GM21381 (cell line): Measurements from ENCODE around the gene DSG3.

ENCODE experiments used
- ATAC-seq: cut with Tn5 transposase; IDR thresholded peaks from one replicate; pipeline ENCODE4 v1.9.1; 2021; ENCODE audit warnings: mild to moderate bottlenecking, moderate library complexity; ENCODE audit not compliant: unreplicated experiment

DSG3 gene, protein sequence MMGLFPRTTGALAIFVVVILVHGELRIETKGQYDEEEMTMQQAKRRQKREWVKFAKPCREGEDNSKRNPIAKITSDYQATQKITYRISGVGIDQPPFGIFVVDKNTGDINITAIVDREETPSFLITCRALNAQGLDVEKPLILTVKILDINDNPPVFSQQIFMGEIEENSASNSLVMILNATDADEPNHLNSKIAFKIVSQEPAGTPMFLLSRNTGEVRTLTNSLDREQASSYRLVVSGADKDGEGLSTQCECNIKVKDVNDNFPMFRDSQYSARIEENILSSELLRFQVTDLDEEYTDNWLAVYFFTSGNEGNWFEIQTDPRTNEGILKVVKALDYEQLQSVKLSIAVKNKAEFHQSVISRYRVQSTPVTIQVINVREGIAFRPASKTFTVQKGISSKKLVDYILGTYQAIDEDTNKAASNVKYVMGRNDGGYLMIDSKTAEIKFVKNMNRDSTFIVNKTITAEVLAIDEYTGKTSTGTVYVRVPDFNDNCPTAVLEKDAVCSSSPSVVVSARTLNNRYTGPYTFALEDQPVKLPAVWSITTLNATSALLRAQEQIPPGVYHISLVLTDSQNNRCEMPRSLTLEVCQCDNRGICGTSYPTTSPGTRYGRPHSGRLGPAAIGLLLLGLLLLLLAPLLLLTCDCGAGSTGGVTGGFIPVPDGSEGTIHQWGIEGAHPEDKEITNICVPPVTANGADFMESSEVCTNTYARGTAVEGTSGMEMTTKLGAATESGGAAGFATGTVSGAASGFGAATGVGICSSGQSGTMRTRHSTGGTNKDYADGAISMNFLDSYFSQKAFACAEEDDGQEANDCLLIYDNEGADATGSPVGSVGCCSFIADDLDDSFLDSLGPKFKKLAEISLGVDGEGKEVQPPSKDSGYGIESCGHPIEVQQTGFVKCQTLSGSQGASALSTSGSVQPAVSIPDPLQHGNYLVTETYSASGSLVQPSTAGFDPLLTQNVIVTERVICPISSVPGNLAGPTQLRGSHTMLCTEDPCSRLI

DNA sequence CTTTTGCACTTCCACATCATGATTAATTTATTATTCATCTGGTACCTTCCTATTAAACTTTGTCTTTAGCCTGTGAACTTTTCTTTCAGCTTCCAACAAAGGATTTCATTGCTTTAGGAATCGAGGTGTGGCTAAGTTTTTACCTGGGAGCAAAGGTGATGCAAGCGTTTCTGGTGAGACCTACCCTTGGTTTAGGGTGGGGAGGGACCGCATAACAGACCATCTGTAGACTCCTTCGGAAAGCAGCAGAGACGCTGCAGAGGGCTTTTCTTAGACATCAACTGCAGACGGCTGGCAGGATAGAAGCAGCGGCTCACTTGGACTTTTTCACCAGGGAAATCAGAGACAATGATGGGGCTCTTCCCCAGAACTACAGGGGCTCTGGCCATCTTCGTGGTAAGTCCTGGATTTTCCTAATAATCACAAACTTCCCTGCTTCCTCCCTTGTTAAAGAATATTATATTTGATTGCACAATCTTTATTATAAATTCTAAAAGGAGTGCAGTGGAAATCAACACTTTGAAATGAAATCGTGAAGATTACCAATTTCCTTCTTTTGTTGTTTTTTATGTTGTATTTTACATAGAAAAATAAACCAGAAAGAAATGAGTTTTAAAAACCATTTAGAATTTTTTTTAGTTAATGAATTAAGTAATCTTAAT, at the start of gene DSG3:
Gene DSG3, plus strand, starts transcription at position 212 of the 662 bp plus-strand sequence. Its CDS starts 137 bp downstream, at position 349.
- ATAC-seq = no peak

DNA sequence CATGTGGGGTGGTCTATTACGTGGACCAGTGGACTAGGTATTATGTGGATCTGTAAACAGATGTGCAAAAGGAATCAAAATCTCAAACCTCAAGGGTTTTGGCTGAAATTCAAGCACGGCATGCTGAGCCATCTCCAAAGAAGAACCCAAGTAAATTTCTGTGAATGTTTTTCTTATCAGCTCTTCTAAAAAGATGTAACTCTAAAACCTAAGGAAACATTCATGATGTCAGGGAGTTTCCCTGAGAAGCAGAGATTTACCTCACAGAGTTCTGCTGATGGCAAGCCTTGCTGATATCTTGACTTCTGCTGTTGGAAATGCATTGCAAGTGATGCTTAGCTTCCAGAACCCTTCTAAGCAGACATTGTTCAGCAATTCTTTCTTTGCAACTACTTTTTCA, 49.4 kb upstream of the DSG3 start:
- no peak for ATAC-seq

DNA sequence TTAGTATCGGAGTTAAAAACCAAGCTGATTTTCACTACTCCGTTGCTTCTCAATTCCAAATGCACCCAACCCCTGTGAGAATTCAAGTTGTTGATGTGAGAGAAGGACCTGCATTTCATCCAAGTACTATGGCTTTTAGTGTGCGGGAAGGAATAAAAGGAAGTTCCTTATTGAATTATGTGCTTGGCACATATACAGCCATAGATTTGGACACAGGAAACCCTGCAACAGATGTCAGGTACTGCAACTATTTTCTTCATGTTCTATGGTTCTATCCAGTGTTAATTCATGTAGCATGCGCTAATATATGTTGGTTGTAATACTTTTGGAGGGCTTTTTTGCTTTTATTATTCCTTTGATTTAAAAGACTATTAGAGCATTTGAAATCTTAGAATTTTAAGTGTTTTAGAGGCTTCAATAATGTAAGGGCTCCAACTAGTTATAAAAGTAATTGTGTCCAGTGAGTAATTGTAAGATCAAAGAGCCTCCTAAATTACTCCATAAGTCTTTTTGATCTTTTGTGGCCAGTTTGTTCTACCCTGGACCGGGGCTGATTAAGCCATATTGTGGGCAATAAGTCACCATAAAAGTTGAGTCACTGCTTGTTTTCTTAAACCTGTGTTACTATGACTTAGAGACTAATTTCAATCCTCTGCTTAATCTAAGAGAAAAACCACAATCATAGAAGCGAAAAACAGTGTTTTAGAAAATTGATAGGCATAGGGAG, 48.1 kb upstream of the DSG3 start:
- ATAC-seq = no peak

DNA sequence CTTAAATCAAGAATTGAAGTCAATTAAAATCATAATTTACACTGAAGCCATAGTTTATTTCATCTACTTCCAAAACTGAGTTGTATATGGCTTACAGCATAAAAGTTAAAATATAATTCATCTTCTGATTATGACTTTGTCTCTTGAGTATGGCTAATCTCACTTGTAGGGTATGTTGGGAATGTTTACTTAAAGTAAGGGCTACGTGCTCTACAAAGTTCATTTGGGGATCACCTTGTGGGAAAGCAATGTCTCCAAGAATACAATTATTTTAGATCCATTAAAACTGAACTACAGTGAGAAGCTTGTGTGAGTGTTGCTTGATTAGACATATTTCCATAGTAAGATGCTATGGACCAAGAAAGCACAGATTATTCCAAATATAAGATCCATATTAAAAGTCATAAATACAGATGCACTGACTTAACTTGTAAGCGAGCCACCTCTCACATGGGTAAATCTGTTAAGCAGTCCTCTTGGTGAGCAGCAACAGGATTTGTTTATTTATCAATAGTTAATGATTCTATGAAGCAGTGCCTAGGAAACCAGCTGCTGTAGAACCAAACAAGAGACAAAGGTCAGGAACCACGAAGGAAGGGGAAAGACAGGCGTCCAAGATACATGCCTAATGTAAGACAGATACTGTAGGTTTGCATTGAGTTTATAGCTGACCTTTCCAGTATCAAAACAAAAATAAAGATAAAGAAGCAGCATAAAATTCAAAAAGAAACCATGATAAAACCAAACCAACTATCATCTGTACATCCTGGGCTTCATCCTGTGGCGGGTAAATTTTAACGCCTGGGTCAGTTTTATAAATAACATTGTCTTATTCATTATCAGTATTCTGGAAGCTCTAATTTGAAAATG, 46.1 kb upstream of the DSG3 start:
- ATAC-seq = no peak

DNA sequence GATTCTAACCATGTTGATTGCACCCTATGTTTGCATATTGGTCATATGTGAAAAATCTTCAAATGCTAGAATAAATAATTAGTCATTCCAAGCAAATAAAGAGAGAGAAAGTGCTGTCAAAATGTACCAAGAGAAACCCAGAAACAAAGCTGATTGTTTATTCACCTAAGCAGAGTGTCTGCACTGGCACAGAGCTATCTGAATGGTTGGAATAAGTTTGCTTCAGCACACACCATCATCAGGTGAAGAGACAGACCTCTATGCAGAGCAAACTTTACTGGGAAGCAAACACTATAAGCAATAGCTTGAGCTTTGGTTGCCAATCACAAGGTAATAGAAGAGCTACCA, 45.5 kb upstream of the DSG3 start:
- ATAC-seq = no peak

DNA sequence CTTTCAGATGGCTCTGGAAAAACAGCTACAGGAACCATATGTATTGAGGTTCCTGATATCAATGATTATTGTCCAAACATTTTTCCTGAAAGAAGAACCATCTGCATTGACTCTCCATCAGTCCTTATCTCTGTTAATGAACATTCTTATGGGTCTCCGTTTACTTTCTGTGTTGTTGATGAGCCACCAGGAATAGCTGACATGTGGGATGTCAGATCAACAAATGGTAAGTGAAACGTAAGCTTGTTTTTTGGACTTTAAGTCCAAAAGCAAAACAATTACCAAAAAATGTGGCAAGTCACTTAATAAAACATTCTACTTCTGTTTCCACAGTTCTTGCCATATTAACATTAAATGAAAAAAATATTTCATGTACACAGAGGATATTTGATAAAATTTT, 44.1 kb upstream of the DSG3 start:
- no peak for ATAC-seq

DNA sequence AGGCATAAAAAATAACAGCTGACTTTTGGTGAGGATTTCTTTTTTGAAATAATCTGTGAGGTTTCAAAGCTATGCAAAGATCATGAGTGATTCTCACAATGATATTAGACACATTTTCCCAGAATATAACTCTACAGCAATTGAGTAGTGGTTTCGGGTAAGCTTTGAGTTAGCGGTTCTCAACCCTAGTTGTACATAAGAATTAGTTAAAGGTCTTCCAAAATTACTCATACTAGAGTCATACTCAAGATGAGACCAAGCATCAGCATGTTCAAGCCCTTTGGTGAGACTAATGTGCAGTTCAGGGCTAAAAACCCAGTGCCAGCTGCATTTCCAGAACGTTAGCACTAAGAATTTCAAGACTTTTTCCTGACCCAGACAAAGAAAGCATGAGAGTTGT, 39.9 kb upstream of the DSG3 start:
- no peak for ATAC-seq

DNA sequence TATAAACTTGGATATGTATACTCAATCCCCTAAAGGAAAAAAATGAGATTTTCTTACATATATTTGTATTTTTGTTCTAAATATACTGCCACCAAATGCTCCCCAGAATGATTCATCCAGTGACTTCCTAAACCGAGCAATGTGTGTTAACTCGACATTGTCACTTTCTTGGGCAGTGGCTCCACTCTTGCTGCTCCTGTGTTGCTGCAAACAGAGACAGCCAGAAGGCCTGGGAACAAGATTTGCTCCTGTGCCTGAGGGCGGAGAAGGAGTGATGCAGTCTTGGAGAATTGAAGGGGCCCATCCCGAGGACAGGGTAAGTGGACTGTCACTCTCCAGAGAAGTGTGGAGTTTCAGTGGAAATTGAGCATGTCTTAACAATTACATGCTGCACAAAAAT, 38.3 kb upstream of the DSG3 start:
- no peak for ATAC-seq

DNA sequence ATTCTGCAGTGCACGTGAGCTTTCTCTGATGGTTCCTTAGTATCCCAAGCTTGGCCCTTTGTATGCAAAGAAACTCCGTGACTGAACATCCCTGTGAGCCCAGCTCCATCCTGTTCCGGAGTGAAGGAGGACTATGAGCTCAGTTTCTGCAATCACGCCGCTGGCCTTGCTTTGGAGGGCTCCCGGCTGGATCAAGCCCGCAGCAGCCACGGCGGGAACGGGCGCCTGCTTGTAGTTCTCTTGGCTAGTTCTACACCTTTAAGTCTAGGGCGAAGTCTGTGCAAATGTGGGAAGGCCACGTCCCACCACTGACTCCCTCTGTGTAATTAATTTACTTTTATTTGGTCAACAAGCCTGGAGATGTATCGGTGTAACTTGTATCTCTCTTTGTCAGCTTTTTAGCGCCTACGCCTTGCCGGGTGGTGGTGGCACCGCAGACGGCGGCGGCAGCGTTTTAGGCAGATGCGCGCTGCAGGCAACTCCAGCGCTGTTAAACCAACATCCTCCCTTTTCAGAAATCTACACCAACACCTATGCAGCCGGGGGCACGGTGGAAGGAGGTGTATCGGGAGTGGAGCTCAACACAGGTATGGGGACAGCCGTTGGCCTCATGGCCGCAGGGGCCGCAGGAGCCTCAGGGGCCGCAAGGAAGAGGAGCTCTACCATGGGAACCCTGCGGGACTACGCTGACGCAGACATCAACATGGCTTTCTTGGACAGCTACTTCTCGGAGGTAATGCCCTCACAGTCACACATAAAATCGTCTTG, 36.6 kb upstream of the DSG3 start:
- no peak for ATAC-seq

DNA sequence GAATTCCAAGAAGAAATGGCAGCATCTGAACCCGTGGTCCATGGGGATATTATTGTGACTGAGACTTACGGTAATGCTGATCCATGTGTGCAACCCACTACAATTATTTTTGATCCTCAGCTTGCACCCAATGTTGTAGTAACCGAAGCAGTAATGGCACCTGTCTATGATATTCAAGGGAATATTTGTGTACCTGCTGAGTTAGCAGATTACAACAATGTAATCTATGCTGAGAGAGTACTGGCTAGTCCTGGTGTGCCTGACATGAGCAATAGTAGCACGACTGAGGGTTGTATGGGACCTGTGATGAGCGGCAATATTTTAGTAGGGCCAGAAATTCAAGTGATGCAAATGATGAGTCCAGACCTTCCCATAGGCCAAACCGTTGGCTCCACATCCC, 34.4 kb upstream of the DSG3 start:
- ATAC-seq = no peak

DNA sequence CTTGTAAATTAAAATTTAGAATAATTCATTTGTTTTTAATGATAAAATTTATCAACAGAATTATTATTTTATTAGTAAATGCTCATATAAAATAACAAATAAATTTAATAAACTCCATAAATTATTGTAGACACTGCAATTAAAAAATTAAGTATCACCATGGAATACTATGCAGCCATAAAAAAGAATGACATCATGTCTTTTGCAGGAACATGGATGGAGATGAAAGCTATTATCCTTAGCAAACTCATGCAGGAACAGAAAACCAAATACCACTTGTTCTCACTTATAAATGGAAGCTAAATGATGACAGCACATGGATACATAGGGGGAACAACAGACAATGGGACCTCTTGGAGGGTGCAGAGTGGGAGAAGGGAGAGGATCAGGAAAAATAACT, 29.7 kb upstream of the DSG3 start:
- no peak for ATAC-seq

DNA sequence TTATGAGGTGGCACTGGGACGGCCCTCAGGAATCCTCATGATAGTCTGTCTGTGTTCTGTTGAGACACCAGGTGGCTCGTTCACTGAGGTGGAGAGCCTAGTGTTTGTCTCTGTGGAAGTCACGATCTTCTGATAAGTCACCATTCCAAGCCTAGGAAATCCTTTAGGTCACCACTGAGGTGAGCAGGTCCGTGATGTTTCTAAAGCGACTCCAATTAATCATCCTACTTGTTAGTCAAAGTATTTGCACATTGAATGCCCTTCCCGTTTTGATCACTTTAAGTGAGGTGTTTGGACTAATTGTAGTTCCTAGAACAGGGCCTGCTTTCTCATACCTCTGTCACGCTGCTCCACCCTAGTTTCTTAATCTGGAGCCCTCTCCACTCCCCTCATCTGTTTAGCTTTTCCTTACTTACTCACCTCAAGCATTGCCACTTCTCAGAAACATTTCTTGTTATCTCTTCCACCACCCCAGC, 28.0 kb upstream of the DSG3 start:
- ATAC-seq = no peak

DNA sequence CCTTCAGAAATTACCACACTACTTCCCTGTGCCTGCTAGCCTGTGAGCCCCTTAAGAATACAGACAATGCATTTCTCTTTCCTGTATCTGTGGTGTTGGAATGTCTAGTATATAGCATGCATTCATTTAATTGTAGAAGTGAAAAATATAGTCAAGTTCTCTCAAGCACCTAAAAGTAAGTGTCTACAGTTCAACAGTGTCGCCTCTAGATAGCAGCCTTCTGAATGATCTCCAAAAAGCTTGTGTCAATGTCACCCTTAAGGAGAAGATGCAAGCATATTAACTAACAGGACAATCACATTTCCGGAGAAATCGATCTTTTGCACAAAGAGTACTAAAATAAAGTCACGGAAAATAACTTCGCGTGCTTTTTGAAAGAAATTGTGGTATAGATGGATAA, 27.5 kb upstream of the DSG3 start:
- ATAC-seq = no peak

DNA sequence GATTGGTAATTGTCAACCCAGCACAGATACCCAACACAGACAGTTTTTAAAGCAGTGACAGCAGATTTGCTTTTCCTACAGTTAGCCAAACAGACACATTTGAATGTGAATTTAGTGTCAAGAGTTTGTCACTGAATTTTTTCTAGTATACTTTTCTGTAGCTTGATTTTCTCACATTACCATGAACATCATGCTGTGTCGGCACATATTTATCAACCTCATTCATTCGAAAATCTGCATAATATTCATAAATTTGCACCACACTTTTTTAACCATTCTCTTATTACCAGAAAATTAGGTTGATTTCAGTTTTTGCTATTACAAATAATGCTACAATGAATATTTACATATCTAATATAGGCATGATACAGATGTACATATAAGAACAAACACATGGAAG, 27.0 kb upstream of the DSG3 start:
- no peak for ATAC-seq

DNA sequence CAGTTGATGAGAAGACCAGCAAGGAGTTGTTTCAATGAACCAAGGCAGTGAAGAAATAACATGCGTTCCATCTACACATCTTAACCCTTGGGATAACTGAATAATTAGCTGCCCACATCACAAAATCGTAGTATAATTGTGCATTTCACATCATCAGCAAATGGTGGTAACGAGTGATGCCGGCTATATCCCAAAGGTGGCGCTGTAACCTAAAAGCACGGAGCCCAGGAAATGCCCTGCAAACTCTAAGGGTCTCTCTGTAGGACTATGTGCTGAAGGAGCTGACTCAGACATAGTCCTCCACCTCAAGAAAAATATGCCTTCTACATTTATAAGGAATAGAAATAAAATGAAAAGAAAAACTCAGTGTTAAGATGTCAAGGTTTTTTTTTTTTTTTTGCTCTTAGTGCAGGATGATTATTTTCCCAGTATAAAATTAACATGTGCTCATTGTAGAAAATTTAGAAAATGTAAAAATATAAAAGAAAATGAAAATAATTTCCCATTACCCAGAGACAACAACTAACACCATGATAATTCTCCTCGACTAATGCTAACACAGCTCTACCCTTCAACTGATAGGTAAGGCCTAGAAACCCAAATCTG, 23.1 kb upstream of the DSG3 start:
- peak; percentile 54 for ATAC-seq

DNA sequence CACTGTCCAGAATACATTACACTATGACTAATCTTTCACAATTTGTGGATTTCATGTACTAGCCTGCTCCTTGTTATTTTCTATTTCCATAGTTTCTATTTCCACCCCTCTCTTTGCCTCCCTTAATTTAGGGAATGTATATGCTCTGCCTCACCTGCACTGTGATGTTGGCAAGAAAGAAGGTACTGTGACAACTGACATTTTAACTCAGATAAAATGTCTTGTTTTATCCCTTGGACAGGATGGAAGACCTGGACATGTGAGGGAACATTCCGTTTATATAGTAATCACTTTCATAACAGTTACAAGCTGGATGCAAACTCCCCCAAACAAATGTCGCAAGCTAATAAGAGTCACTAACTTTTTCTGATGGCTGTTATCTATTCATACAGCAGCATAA, 21.5 kb upstream of the DSG3 start:
- no peak for ATAC-seq

DNA sequence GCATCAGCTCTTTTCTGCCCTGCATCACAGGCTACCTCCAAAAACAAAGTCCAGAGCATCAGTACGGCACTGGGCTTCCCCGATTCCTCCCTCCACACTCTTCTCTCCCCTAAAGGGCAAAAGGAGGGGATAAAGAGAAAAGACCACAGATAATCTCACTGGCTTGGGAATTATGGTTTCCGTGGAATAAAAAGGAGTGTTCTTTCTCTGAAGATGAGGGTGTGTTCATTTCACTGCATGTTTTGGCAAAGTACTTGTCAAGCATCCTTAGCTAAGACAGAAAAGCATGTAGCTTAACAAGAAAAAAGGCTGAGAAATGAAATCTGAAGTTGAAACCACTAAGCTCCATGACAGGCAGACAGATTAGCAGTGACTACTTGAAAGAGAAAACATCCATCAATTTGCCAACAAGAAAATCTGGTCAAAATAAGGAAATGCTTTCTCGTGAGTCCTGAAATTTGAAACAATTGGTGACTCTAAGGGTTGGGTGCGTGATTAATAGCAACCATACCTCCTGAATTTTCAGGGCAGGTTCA, 20.6 kb upstream of the DSG3 start:
- no peak for ATAC-seq

DNA sequence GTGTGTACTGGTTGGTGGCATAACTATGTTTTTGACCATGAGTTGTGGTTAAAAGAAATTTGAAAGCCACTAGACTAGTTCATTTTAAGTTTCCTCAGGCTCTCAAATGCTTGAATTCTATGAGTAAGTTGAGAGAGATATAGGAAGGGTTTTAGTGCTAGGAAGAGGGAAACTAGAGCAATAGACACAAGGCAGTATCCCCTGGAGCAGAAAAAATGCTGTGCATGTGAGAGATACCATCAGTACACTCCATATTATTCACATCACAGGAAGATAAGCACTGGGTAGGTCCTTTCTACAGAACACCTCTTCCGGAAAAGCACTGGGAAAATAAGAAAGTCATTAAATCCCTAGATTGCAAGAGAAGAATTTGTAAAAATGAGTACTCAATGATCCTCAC, 19.3 kb upstream of the DSG3 start:
- ATAC-seq = no peak
